ENCODE measurements around the gene NDUFS8.
A peak's percentile ranks its signal among the peaks of the same experiment; 100 is the strongest.

The NDUFS8 gene

GRCh38 chr11:68002938-68003845 lies 27.3 kb upstream of the NDUFS8 start:
- peak overlapping the region; percentile 47 to 85 (median 69) for H3K4me3 ChIP-seq
- H3K27ac ChIP-seq: peak overlapping the region; percentile 51 to 92 (median 77)

GRCh38 chr11:68003846-68004550 lies 26.5 kb upstream of the NDUFS8 start, which contains the start of gene UNC93B1:
TSS of gene UNC93B1 (minus strand) at chr11:68004097. CDS start at chr11:68004043, 54 bp downstream.
- peak within 1 kb of the TSS; percentile 51 to 92 (median 77) for H3K27ac ChIP-seq
- peak within 1 kb of the TSS; percentile 47 to 85 (median 69) for H3K4me3 ChIP-seq

- H3K4me3 ChIP-seq: peak overlapping the region in 3 of 7 experiments; percentile 51 to 85 (median 83)
- H3K27ac ChIP-seq: peak overlapping the region in 4 of 21 experiments; percentile 69 to 92 (median 88)
Measured at GRCh38 chr11:68004551-68005335, 25.7 kb upstream of the NDUFS8 start.

GRCh38 chr11:68006606-68007166 lies 23.8 kb upstream of the NDUFS8 start:
- Histone ChIP-seq H3K4me3 (no peak overlapping the region), H3K27ac (no peak overlapping the region)

GRCh38 chr11:68007498-68008380 lies 22.7 kb upstream of the NDUFS8 start:
- Histone ChIP-seq H3K27ac (peak overlapping the region in 5 of 21 experiments; percentile 5 to 75 (median 25)), H3K4me3 (no peak overlapping the region)

GRCh38 chr11:68008381-68009337 lies 21.8 kb upstream of the NDUFS8 start:
- Histone ChIP-seq H3K27ac (peak overlapping the region in 12 of 21 experiments; percentile 3 to 89 (median 50)), H3K4me3 (no peak overlapping the region)

GRCh38 chr11:68009391-68010089 lies 20.9 kb upstream of the NDUFS8 start:
- H3K27ac ChIP-seq: peak overlapping the region in 19 of 21 experiments; percentile 46 to 90 (median 73)
- H3K4me3 ChIP-seq: peak overlapping the region in 4 of 7 experiments; percentile 8 to 31 (median 24)

- Histone ChIP-seq H3K27ac (peak within 1 kb of the TSS in 20 of 21 experiments; percentile 37 to 90 (median 73)), H3K4me3 (peak within 1 kb of the TSS; percentile 1 to 31 (median 18))
Measured at GRCh38 chr11:68010090-68011041, 20.1 kb upstream of the NDUFS8 start, which contains the start of gene ALDH3B1. TSS of gene ALDH3B1 (plus strand) at chr11:68010327. CDS start at chr11:68015298, 4,971 bp downstream.

GRCh38 chr11:68011051-68011943 lies 19.2 kb upstream of the NDUFS8 start:
- peak overlapping the region in 18 of 21 experiments; percentile 37 to 90 (median 74) for H3K27ac ChIP-seq

GRCh38 chr11:68012044-68012842 lies 18.2 kb upstream of the NDUFS8 start:
- peak overlapping the region in 12 of 21 experiments; percentile 1 to 84 (median 37) for H3K27ac ChIP-seq
- no peak overlapping the region for H3K4me3 ChIP-seq

More at GRCh38 chr11:68011051-68011943, 19.2 kb upstream of the NDUFS8 start:
- peak overlapping the region in 6 of 7 experiments; percentile 8 to 31 (median 23) for H3K4me3 ChIP-seq

GRCh38 chr11:68012843-68013610 lies 17.5 kb upstream of the NDUFS8 start:
- no peak overlapping the region for H3K4me3 ChIP-seq
- H3K27ac ChIP-seq: peak overlapping the region in 8 of 21 experiments; percentile 1 to 81 (median 54)

GRCh38 chr11:68013611-68014156 lies 16.8 kb upstream of the NDUFS8 start:
- Histone ChIP-seq H3K27ac (peak overlapping the region in 2 of 21 experiments; percentile 59 to 81), H3K4me3 (no peak overlapping the region)

Measured in skin epidermis (tissue), 12 donors.